ENCODE data around the gene NUP210.

DNA sequence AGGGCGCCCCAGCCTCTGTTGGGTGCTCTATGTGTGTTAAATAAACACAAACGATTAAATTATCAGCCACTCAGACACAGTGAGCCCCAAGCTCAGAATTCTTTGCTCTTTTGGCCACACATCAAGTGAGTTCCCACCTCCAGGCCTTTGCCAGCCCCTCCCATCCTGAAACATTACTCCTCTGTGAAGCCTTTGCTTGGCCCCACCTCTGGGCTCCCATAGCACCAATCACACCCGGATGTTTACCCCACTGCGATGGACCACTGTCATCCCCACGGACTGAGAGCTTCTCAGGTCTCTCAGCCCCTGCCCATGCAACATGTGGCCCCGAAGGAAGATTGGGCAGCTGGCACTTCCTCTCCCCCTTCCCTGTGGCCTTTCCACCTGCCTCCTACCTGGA, 85.1 kb downstream of the NUP210 start:
- TF ChIP-seq TAF1 (IDR thresholded peaks at IDR 0.05; ENCODE audit: borderline replicate concordance, low read depth, low read length) (no peak), POLR2A (IDR thresholded peaks at IDR 0.05; ENCODE audit: low read depth, low read length) (no peak), POLR2AphosphoS5 (IDR thresholded peaks at IDR 0.05; ENCODE audit: low read depth, low read length) (no peak)

Measured in GM12892 (cell line).